Measurements from ENCODE around the gene YPEL1. TPM values are rescaled to one million over a fixed set of nuclear protein-coding genes. Genes with fewer than 3 reads are reported as not detected.

The YPEL1 gene
- total RNA-seq, 2 donors from 2014 or later = 20.1 to 25.2 TPM

GRCh38 chr22:21762712-21763581, 27.4 kb upstream of the YPEL1 start:
- DNase-seq (ENCODE audit: low spot score) = no peak
- no peak overlapping the region for H3K27ac ChIP-seq
- no peak for ATAC-seq (ENCODE audit: insufficient number of reproducible peaks, low FRiP score, low read depth)
- no peaks in the 10 kb centered on the region for H3K4me1 ChIP-seq (ENCODE audit: control insufficient read depth in 1 of 2, low read depth in 2 of 2)
- peaks cover 31% of the 10 kb centered on the region for H3K36me3 ChIP-seq
- no peak for TF ChIP-seq CTCF (IDR thresholded peaks at IDR 0.05)
- H3K27me3 ChIP-seq (replicated peaks; ENCODE audit: insufficient read depth) = no peaks in the 10 kb centered on the region
- no peak overlapping the region for H3K4me3 ChIP-seq
- no peaks in the 10 kb centered on the region for H3K9me3 ChIP-seq

- ATAC-seq (ENCODE audit: insufficient number of reproducible peaks, low FRiP score, low read depth) (no peak), DNase-seq (ENCODE audit: low spot score) (no peak)
- peaks cover 30% of the 10 kb centered on the region for H3K36me3 ChIP-seq
- no peak overlapping the region for H3K4me3 ChIP-seq
- H3K27ac ChIP-seq = no peak overlapping the region
- H3K27me3 ChIP-seq (replicated peaks; ENCODE audit: insufficient read depth) = no peaks in the 10 kb centered on the region
- TF ChIP-seq CTCF (IDR thresholded peaks at IDR 0.05) = no peak
- H3K9me3 ChIP-seq = no peaks in the 10 kb centered on the region
- H3K4me1 ChIP-seq (ENCODE audit: control insufficient read depth in 1 of 2, low read depth in 2 of 2) = no peaks in the 10 kb centered on the region
These were observed 26.5 kb upstream of the YPEL1 start for GRCh38 chr22:21761994-21762680.

GRCh38 chr22:21761086-21761485, 25.5 kb upstream of the YPEL1 start:
- Histone ChIP-seq H3K9me3 (no peaks in the 10 kb centered on the region), H3K4me3 (no peak overlapping the region), H3K4me1 (ENCODE audit: control insufficient read depth in 1 of 2, low read depth in 2 of 2) (peaks cover 0 to under 1% of the 10 kb centered on the region in 2 donors), H3K27me3 (replicated peaks; ENCODE audit: insufficient read depth) (no peaks in the 10 kb centered on the region), H3K36me3 (peaks cover 25% of the 10 kb centered on the region), H3K27ac (no peak overlapping the region)
- ATAC-seq (ENCODE audit: insufficient number of reproducible peaks, low FRiP score, low read depth) (no peak), DNase-seq (ENCODE audit: low spot score) (no peak)
- no peak for TF ChIP-seq CTCF (IDR thresholded peaks at IDR 0.05)

GRCh38 chr22:21760640-21761039, 25.0 kb upstream of the YPEL1 start:
- peaks cover 1 to 5% of the 10 kb centered on the region in 2 donors for H3K4me1 ChIP-seq (ENCODE audit: control insufficient read depth in 1 of 2, low read depth in 2 of 2)
- no peak for ATAC-seq (ENCODE audit: insufficient number of reproducible peaks, low FRiP score, low read depth)
- no peak overlapping the region for H3K4me3 ChIP-seq
- DNase-seq (ENCODE audit: low spot score) = no peak
- no peaks in the 10 kb centered on the region for H3K9me3 ChIP-seq
- H3K27me3 ChIP-seq (replicated peaks; ENCODE audit: insufficient read depth) = no peaks in the 10 kb centered on the region
- no peak overlapping the region for H3K27ac ChIP-seq
- TF ChIP-seq CTCF (IDR thresholded peaks at IDR 0.05) = no peak
- peaks cover 25% of the 10 kb centered on the region for H3K36me3 ChIP-seq

- peaks cover 18% of the 10 kb centered on the region for H3K36me3 ChIP-seq
- peaks cover 4 to 13% of the 10 kb centered on the region in 2 donors for H3K4me1 ChIP-seq (ENCODE audit: control insufficient read depth in 1 of 2, low read depth in 2 of 2)
- ATAC-seq (ENCODE audit: insufficient number of reproducible peaks, low FRiP score, low read depth) = no peak
These were observed 24.2 kb upstream of the YPEL1 start for GRCh38 chr22:21759646-21760376.

More at GRCh38 chr22:21759646-21760376, 24.2 kb upstream of the YPEL1 start:
- Histone ChIP-seq H3K27ac (no peak overlapping the region), H3K9me3 (no peaks in the 10 kb centered on the region), H3K27me3 (replicated peaks; ENCODE audit: insufficient read depth) (no peaks in the 10 kb centered on the region), H3K4me3 (no peak overlapping the region)
- TF ChIP-seq CTCF (IDR thresholded peaks at IDR 0.05) = no peak
- DNase-seq (ENCODE audit: low spot score) = no peak

Measured in thoracic aorta (tissue), 2 donors.